BLaER1 (cell line): ENCODE measurements around the gene RTP5.
A peak's percentile ranks its signal among the peaks of the same experiment; 100 is the strongest.
"Not testable (repeated sequence)": the region's sequence is repeated elsewhere in the genome, so short reads cannot be mapped to it uniquely, and the experiment has no call there.

Experiments used
- H3K27ac ChIP-seq: shearing (Covaris generic); formaldehyde crosslinking; 2 replicates; pipeline ENCODE4 v1.8.1; 2022
- H3K27me3 ChIP-seq: shearing (Covaris generic); formaldehyde crosslinking; 2 replicates; pipeline ENCODE4 v1.8.1; 2022
- H3K36me3 ChIP-seq: shearing (Covaris generic); formaldehyde crosslinking; 2 replicates; pipeline ENCODE4 v1.8.1; 2022
- H3K4me1 ChIP-seq: shearing (Covaris generic); formaldehyde crosslinking; 2 replicates; pipeline ENCODE4 v1.8.1; 2022
- H3K4me2 ChIP-seq: shearing (Covaris generic); formaldehyde crosslinking; 2 replicates; pipeline ENCODE4 v1.8.1; 2022
- H3K4me3 ChIP-seq: shearing (Covaris generic); formaldehyde crosslinking; 2 replicates; pipeline ENCODE4 v1.8.1; 2022
- H3K9ac ChIP-seq: shearing (Covaris generic); formaldehyde crosslinking; 2 replicates; pipeline ENCODE4 v1.8.1; 2022
- H3K9me3 ChIP-seq: shearing (Covaris generic); formaldehyde crosslinking; 2 replicates; pipeline ENCODE4 v1.8.1; 2022
- H4K20me1 ChIP-seq: shearing (Covaris generic); formaldehyde crosslinking; 2 replicates; pipeline ENCODE4 v1.8.1; 2022
- Cebpa-rat ChIP-seq: shearing (Covaris generic); IDR thresholded peaks from 2 replicates; pipeline ENCODE4 v1.8.1; 2022

The RTP5 gene

DNA sequence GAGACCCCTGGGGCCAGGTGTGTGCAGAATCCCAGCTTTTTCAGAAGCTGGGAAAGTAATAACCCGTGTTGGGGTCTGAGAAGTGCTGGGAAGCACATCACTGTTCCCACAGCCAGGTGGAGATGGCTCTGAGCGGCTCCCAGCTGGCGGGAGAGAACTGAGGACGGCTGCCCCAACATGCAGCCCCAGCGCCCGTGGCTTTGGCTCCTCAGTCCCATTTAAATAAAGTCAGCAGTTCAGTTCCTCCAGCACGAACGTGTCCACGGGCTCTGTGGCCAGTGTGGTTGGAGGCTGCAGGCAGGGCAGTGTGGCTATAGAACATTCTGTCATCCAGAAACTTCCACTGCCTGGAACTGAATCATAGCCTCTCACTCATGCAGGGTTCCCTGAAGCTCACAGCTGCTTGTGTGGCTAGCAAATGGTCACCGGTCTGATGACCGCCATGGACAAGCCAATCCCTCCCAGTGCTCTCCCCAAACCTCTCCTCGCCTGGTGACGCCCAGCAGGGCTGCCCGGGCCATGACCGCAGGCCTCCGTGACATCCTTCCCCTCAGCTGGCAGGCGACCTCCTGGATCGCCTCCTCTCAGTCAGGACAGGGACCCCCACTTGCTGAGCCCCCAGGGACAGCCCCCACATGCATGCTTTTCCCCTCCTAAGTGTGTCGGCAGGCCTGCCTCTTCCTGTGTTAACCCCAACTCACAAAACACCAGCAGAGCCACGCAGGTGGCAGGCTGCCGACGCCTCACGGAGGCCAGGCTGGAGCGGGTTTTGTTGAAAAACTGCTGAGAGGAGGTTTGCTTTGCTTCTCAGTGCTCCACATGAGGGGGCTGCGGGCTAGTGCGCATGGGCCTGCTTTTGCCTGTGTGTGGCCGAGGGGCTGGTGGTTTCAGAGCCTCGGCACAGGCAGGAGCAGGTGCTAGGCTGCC, 1.3 kb downstream of the RTP5 start:
- peak overlapping the region; percentile 86 for H3K27ac ChIP-seq

DNA sequence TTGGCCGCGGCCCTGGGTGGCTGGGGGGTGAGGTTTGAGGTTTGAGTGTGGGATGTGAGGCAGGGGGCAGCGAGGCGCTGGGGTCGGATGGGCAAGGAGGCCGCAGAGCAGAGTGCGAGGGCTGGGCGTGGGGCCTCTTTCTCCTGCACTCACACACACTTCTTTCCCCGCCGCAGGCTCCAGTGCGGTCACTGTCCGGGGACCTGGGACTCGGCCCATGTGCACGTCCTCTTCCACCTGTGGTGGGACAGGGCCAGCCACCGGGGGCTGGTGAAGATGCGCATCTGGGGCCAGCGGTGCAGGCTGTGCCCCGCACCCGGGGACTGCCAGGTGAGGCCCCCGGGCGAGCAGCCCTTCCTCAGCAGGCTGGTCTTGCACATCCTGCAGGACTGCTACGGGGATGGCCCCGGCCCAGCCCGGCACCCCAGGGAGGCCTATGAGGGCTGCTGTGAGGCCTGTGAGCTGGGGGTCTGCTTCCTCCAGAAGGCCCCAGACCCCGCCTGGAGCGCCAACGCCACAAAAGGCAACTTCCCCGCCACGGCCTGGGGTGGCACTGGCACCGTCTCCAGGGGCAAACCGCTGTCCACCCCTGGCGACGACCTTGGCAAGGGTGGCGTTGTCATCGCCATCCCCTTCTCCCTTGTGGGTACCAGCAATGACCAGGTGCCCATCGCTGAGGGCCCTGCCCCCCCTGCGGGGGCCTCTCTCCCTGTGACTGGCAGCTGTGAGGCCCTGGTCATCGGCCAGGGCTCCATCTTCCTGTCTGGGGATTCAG, 2.2 kb downstream of the RTP5 start:
- H3K4me2 ChIP-seq, result peak overlapping the region; percentile 100
- peaks cover 84% of the 10 kb centered on the region for H3K4me1 ChIP-seq
- H4K20me1 ChIP-seq, result no peaks in the 10 kb centered on the region
- peaks cover 21% of the 10 kb centered on the region for H3K9me3 ChIP-seq
- H3K36me3 ChIP-seq, result no peaks in the 10 kb centered on the region
- peak overlapping the region; percentile 68 for H3K9ac ChIP-seq
- TF ChIP-seq Cebpa-rat, result no peak
- H3K27me3 ChIP-seq, result no peaks in the 10 kb centered on the region
- H3K27ac ChIP-seq, result peak overlapping the region; percentile 86
- peak overlapping the region; percentile 51 for H3K4me3 ChIP-seq

More for the DNA sequence above, 1.3 kb downstream of the RTP5 start:
- Histone ChIP-seq H3K36me3 (no peaks in the 10 kb centered on the region), H3K4me3 (no peak overlapping the region; the same call in 1 of the 2 replicates), H3K4me1 (peaks cover 85% of the 10 kb centered on the region), H3K9me3 (peaks cover 21% of the 10 kb centered on the region), H3K27me3 (peaks cover 4% of the 10 kb centered on the region; the same call in 1 of the 2 replicates), H4K20me1 (no peaks in the 10 kb centered on the region), H3K4me2 (peak overlapping the region; percentile 100), H3K9ac (peak overlapping the region; percentile 68)
- no peak for TF ChIP-seq Cebpa-rat

DNA sequence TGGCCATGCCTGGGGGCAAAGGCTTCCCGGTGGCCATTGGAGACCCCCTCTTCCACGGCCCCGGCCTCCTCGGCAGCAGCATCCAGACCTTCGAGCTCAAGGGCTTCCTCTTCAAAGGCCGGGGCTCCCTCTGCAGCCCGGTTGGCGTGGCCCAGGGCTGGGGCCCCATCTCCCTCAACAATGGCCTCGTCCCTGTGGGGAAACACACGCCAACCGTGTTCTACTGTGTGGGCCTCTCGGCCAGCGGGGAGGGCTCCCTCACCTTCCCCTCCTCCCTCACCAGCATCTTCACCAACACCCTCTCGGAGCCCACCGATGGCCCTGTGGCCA, 2.7 kb downstream of the RTP5 start:
- Histone ChIP-seq H3K4me3 (peak overlapping the region; percentile 51; the same call in 1 of the 2 replicates), H3K4me2 (peak overlapping the region; percentile 100), H4K20me1 (no peaks in the 10 kb centered on the region), H3K27me3 (no peaks in the 10 kb centered on the region), H3K27ac (peak overlapping the region; percentile 86), H3K9me3 (peaks cover 21% of the 10 kb centered on the region), H3K9ac (peak overlapping the region; percentile 68), H3K36me3 (no peaks in the 10 kb centered on the region), H3K4me1 (peaks cover 84% of the 10 kb centered on the region)
- TF ChIP-seq Cebpa-rat, result no peak

DNA sequence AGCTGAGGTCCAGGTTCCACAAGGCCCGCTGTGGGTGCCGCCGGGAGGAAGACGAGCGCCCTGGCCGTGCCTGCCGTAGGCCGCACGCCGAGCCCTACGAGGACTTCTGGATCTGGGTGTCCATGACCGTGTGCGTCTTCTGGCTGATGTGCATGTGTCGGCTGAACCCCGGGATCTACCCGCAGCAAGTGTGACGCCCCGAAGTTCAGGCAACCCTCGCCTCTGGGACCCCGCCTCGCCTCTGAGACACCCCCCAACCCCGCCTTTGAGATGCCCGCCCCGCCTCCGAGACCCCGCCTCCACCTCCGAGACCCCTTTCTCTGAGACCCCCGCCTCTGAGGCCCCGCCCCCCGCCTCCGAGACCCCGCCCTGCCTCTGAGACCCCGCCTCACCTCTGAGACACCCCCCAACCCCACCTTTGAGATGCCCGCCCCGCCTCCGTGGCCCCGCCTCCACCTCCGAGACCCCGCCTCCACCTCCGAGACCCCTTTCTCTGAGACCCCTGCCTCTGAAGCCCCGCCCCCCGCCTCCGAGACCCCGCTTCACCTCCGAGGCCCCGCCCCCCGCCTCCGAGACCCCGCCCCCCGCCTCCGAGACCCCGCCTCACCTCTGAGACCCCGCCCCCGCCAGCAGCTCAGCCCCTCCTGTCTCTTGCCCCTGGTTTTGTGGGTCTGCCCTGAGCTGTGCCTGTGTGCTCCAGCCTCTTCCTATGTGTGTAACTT, 3.7 kb downstream of the RTP5 start:
- peaks cover 78% of the 10 kb centered on the region for H3K4me1 ChIP-seq
- H3K27me3 ChIP-seq, result no peaks in the 10 kb centered on the region
- H3K9me3 ChIP-seq, result peaks cover 21% of the 10 kb centered on the region
- H3K36me3 ChIP-seq, result no peaks in the 10 kb centered on the region
- no peak overlapping the region for H3K9ac ChIP-seq
- H4K20me1 ChIP-seq, result no peaks in the 10 kb centered on the region
- H3K27ac ChIP-seq, result peak overlapping the region; percentile 86; the same call in 1 of the 2 replicates
- TF ChIP-seq Cebpa-rat, result no peak
- H3K4me3 ChIP-seq, result no peak overlapping the region
- peak overlapping the region; percentile 100 for H3K4me2 ChIP-seq

DNA sequence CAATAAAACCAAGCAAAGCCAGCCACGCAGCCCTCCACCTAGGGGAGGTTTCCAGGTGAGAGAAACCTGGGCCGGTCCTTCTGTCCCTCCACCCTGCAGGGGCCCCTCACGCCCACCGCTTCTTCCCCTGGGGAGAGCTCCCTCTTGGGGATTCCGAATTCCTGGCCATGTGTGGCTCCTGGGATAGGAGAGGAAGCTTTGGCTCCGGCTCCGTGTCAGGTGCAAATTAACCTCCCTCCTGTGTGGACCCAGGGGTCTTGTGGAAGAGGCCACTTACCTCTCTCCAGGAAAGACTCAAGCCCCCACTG, 4.2 kb downstream of the RTP5 start:
- peak overlapping the region; percentile 44 for H3K27ac ChIP-seq
- H3K36me3 ChIP-seq, result no peaks in the 10 kb centered on the region
- H3K27me3 ChIP-seq, result no peaks in the 10 kb centered on the region
- no peak overlapping the region for H3K9ac ChIP-seq
- no peak overlapping the region for H3K4me2 ChIP-seq
- H3K9me3 ChIP-seq, result peaks cover 21% of the 10 kb centered on the region
- 0 out of 2 replicates have a peak overlapping the region, but pooled peaks have one; percentile 22 for H3K4me3 ChIP-seq
- H4K20me1 ChIP-seq, result no peaks in the 10 kb centered on the region
- H3K4me1 ChIP-seq, result peaks cover 78% of the 10 kb centered on the region
- TF ChIP-seq Cebpa-rat, result no peak

DNA sequence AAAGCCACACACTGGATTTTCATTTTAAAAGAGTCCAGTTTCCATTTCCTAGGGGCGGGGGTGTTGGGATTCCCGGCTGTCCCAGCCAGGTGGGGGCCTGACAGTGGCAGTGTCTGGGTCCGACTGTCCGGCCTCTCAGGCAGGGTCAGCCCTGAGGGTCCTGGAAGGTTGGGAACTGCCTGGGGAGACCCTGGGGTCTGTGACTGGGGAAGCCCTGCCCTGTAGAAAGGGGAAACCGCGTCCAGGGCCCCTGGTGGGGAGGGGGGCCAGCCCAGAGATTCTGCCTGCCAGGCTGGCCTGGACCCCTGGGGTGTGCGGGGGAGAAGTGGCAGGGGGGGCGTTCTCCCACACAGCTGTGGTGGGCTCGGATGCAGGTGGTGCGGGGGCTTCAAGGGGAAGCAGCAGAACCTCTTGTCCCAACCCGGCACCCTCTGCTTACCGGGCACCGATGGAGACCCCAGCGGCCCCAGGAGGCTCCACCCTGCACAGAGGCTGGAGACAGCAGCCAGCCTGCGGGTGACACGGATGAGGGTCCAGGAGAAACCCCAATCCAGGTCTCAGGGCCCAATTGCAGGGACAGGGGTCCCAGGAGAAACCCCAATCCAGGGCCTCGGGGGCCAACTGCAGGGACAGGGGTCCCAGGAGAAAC, 4.9 kb downstream of the RTP5 start:
- H3K9ac ChIP-seq, result no peak overlapping the region
- no peak overlapping the region for H3K4me3 ChIP-seq
- no peak for TF ChIP-seq Cebpa-rat
- H3K36me3 ChIP-seq, result no peaks in the 10 kb centered on the region
- H3K4me1 ChIP-seq, result peaks cover 78% of the 10 kb centered on the region
- no peaks in the 10 kb centered on the region for H4K20me1 ChIP-seq
- H3K27me3 ChIP-seq, result no peaks in the 10 kb centered on the region
- peak overlapping the region; percentile 44 for H3K27ac ChIP-seq
- H3K9me3 ChIP-seq, result peaks cover 21% of the 10 kb centered on the region
- H3K4me2 ChIP-seq, result no peak overlapping the region

DNA sequence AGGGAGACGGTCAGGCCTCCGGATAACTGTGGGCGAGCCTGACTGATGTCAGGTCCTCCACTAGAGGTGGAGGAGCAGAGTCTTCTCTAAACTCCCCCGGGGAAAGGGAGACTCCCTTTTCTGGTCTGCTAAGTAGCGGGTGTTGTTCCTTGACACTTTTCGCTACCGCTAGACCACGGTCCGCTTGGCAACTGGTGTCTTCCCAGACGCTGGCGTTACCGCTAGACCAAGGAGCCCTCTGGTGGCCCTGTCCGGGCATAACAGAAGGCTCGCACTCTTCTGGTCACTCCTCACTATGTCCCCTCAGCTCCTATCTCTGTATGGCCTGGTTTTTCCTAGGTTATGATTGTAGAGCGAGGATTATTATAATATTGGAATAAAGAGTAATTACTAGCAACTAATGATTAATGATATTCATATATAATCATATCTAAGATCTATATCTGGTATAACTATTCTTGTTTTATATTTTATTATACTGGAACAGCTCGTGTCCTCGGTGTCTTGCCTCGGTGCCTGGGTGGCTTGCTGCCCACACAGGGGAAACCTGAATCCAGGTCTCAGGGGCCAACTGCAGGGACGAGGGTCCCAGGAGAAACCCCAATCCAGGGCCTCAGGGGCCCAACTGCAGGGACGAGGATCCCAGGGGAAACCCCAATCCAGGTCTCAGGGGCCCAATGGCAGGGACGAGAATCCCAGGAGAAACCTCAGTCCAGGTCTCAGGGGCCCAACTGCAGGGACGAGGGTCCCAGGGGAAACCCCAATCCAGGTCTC, 6.4 kb downstream of the RTP5 start:
- not testable (repeated sequence) for H3K9ac ChIP-seq, H3K27me3 ChIP-seq, H3K36me3 ChIP-seq, H3K4me3 ChIP-seq, H4K20me1 ChIP-seq
- H3K4me1 ChIP-seq, result peaks cover 78% of the 10 kb centered on the region
- peak overlapping the region; percentile 41; the same call in 1 of the 2 replicates for H3K27ac ChIP-seq
- peaks cover 21% of the 10 kb centered on the region for H3K9me3 ChIP-seq
- peak overlapping the region; percentile 30; the same call in 1 of the 2 replicates for H3K4me2 ChIP-seq

DNA sequence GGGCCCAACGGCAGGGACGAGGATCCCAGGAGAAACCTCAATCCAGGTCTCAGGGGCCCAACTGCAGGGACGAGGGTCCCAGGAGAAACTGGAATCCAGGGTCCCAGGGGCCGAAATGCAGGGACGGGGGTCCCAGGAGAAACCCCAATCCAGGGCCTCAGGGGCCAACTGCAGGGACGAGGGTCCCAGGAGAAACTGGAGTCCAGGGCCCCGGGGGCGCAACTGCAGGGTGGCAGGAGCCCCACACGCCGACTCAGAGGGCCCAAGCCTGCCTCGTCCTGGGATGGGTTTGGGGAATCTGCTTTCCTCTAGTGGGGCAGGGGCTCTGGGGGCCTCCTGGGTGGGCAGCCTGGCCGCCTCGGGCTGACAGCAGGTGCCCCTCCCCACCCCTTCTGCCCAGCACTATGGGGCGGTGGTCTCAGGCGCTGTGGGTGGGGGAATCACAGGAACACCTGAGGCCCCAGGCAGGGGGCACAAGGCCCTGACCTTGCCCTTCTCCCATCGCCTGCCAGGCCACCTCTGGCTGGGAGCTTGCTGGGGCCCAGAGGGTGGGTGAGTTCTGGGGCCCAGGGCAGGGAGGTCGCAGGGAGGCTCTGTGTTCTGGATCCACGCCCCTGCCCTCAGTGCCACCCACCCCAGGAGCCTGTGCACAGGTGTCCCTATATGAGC, 7.1 kb downstream of the RTP5 start:
- H3K27me3 ChIP-seq, result no peaks in the 10 kb centered on the region

More for the DNA sequence above, 7.1 kb downstream of the RTP5 start:
- H3K4me1 ChIP-seq, result peaks cover 72% of the 10 kb centered on the region
- peak overlapping the region; percentile 30; the same call in 1 of the 2 replicates for H3K4me2 ChIP-seq
- H3K4me3 ChIP-seq, result no peak overlapping the region
- H3K36me3 ChIP-seq, result no peaks in the 10 kb centered on the region
- H3K9me3 ChIP-seq, result peaks cover 21% of the 10 kb centered on the region
- no peak overlapping the region for H3K9ac ChIP-seq
- H4K20me1 ChIP-seq, result no peaks in the 10 kb centered on the region
- no peak for TF ChIP-seq Cebpa-rat
- H3K27ac ChIP-seq, result peak overlapping the region; percentile 41; the same call in 1 of the 2 replicates
